HCT116 (cell line): ENCODE results near the gene WDR89. TPM values are rescaled to one million over a fixed set of nuclear protein-coding genes. Genes with fewer than 3 reads are reported as not detected.

Source experiments
- ATAC-seq: fragments of 200-7000 bp; cut with Tn5 transposase; 2 replicates; pipeline ENCODE4 v1.9.1; 2020; ENCODE audit warnings: mild to moderate bottlenecking, moderate library complexity
- BruUV-seq: library from RNA; stranded (reverse); fragments of 400-500 nt; replicated peaks from 2 replicates; lab custom pipeline; 2021; lab: Mats Ljungman, UMichigan
- CTCF ChIA-PET: fragments of 300-600 bp; sonication (Branson Sonifier 250); formaldehyde crosslinking; loops from one replicate; lab custom pipeline; 2021; ENCODE audit warnings: antibody characterized with exemption; lab: Charles Lee
- POLR2A ChIA-PET: fragments of 300-600, 350-600 bp; sonication (Branson Sonifier 250); formaldehyde crosslinking; loops from one replicate; lab custom pipeline; 2021; ENCODE audit warnings: antibody characterized with exemption; lab: Charles Lee
- RAD21 ChIA-PET, 2 experiments: fragments of 300-600 bp; sonication (Branson Sonifier 250); formaldehyde crosslinking; loops; one replicate each; lab custom pipeline; 2023; ENCODE audit warnings: low total read pairs in 2 of 2; ENCODE audit not compliant: uncharacterized antibody in 2 of 2, unreplicated experiment in 2 of 2, low non-redundant PET in 1 of 2; lab: Charles Lee
- DNase-seq: peaks from one replicate; pipeline ENCODE4 v3.0.0-alpha.2; 2010; ENCODE audit warnings: low read depth, low spot score
- H2AFZ ChIP-seq: fragments of 200-600 bp; shearing (Covaris generic), sonication (generic); 2 replicates; pipeline ENCODE4 v1.6.1; 2017; ENCODE audit warnings: low read depth, mixed run types, mixed read lengths, antibody characterized with exemption, low read length; ENCODE audit not compliant: poor library complexity, severe bottlenecking
- H3K27ac ChIP-seq: 2 replicates; pipeline ENCODE4 v1.5.1; 2012; ENCODE audit warnings: low read depth, low read length
- H3K27me3 ChIP-seq: fragments of 200-600 bp; sonication (generic); 2 replicates; pipeline ENCODE4 v1.6.1; 2016; ENCODE audit warnings: mixed run types, low read length, mixed read lengths; ENCODE audit not compliant: insufficient read depth
- H3K36me3 ChIP-seq, 2 experiments: fragments of 200-500 bp in 1 of 2; fragments of 200-600 bp in 1 of 2; sonication (Bioruptor generic) in 1 of 2; sonication (generic) in 1 of 2; 2 replicates each; pipeline versions ENCODE4 v1.5.1 to v1.6.1; 2014 to 2016; ENCODE audit warnings: low read length in 2 of 2, inconsistent platforms in 1 of 2, mixed read lengths in 1 of 2, mixed run types in 1 of 2; ENCODE audit not compliant: insufficient read depth in 2 of 2, control insufficient read depth in 1 of 2
- H3K4me1 ChIP-seq, 2 experiments: fragments of 200-600 bp in 1 of 2; sonication (generic) in 1 of 2; 2 replicates each; pipeline versions ENCODE4 v1.5.1 to v1.6.1; 2012 to 2017; ENCODE audit warnings: low read length in 2 of 2, inconsistent platforms in 1 of 2, mild to moderate bottlenecking in 1 of 2, mixed read lengths in 1 of 2, mixed run types in 1 of 2, moderate library complexity in 1 of 2; ENCODE audit not compliant: insufficient read depth in 2 of 2, control insufficient read depth in 1 of 2
- H3K4me2 ChIP-seq: fragments of 200-600 bp; sonication (generic); 2 replicates; pipeline ENCODE4 v1.6.1; 2017; ENCODE audit warnings: mixed run types, low read length, mixed read lengths
- H3K4me3 ChIP-seq, 2 experiments: fragments of 200-600 bp in 1 of 2; sonication (generic) in 1 of 2; replicated peaks in 1 of 2; 2 replicates each; pipeline ENCODE4 v1.5.1; 2011 to 2016; ENCODE audit warnings: low read length in 2 of 2, control low read depth in 1 of 2, low read depth in 1 of 2, mild to moderate bottlenecking in 1 of 2, mixed read lengths in 1 of 2, mixed run types in 1 of 2
- H3K79me2 ChIP-seq: fragments of 200-600 bp; sonication (generic); 2 replicates; pipeline ENCODE4 v1.6.1; 2017; ENCODE audit warnings: mild to moderate bottlenecking, mixed run types, low read length, moderate library complexity, mixed read lengths; ENCODE audit not compliant: insufficient read depth
- H3K9ac ChIP-seq: fragments of 200-600 bp; sonication (generic); 2 replicates; pipeline ENCODE4 v1.6.1; 2016; ENCODE audit warnings: low read length, mixed read lengths
- H3K9me2 ChIP-seq: fragments of 200-600 bp; sonication (generic), shearing (Covaris generic); 2 replicates; pipeline ENCODE4 v1.6.1; 2017; ENCODE audit warnings: mixed run types, mild to moderate bottlenecking, moderate library complexity; ENCODE audit not compliant: insufficient read depth
- H3K9me3 ChIP-seq, 2 experiments: fragments of 200-500 bp in 1 of 2; fragments of 200-600 bp in 1 of 2; sonication (Bioruptor generic) in 1 of 2; sonication (generic) in 1 of 2; 2 replicates each; pipeline ENCODE4 v1.6.1; 2014 to 2017; ENCODE audit warnings: low read length in 2 of 2, mixed read lengths in 2 of 2, inconsistent platforms in 1 of 2, low read depth in 1 of 2, mild to moderate bottlenecking in 1 of 2, mixed run types in 1 of 2, moderate library complexity in 1 of 2; ENCODE audit not compliant: control insufficient read depth in 1 of 2, insufficient read depth in 1 of 2
- H4K20me1 ChIP-seq: fragments of 200-600 bp; sonication (generic), shearing (Covaris generic); 2 replicates; pipeline ENCODE4 v1.6.1; 2017; ENCODE audit warnings: mixed run types, mild to moderate bottlenecking, moderate library complexity; ENCODE audit not compliant: insufficient read depth
- ATF3 ChIP-seq: IDR thresholded peaks from 2 replicates; pipeline ENCODE4 v1.6.1; 2012
- CBX3 ChIP-seq: IDR thresholded peaks from 2 replicates; pipeline ENCODE4 v1.6.1; 2012; ENCODE audit warnings: low read depth
- CEBPB ChIP-seq: IDR thresholded peaks from 2 replicates; pipeline ENCODE4 v1.6.1; 2012; ENCODE audit warnings: low read depth
- CTCF ChIP-seq, 3 experiments: fragments of 200-600 bp in 1 of 3; sonication (generic) in 1 of 3; IDR thresholded peaks in 2 of 3; conservative IDR thresholded peaks in 1 of 3; 2 replicates each; pipeline ENCODE4 v1.5.1; 2012 to 2017; ENCODE audit warnings: low read depth in 2 of 3, low read length in 2 of 3, antibody characterized with exemption in 1 of 3, borderline replicate concordance in 1 of 3, control low read depth in 1 of 3, mild to moderate bottlenecking in 1 of 3, mixed read lengths in 1 of 3, mixed run types in 1 of 3, moderate library complexity in 1 of 3; ENCODE audit not compliant: insufficient read depth in 1 of 3
- EGR1 ChIP-seq: IDR thresholded peaks from 2 replicates; pipeline ENCODE4 v1.6.1; 2012; ENCODE audit warnings: low read depth
- EZH2 ChIP-seq: fragments of 200-600 bp; sonication (generic); IDR thresholded peaks from 2 replicates; pipeline ENCODE4 v1.6.1; 2017; ENCODE audit warnings: antibody characterized with exemption, mixed run types
- EZH2phosphoT487 ChIP-seq: fragments of 200-600 bp; IDR thresholded peaks from 2 replicates; pipeline ENCODE4 v1.6.1; 2018; ENCODE audit warnings: antibody characterized with exemption, borderline replicate concordance
- FOSL1 ChIP-seq: IDR thresholded peaks from 2 replicates; pipeline ENCODE4 v1.6.1; 2012; ENCODE audit warnings: low read depth
- JUND ChIP-seq: IDR thresholded peaks from 2 replicates; pipeline ENCODE4 v1.6.1; 2012
- RAD21 ChIP-seq: IDR thresholded peaks from 2 replicates; pipeline ENCODE4 v1.6.1; 2012; ENCODE audit warnings: low read depth, mild to moderate bottlenecking
- SIN3A ChIP-seq: IDR thresholded peaks from 2 replicates; pipeline ENCODE4 v1.6.1; 2012; ENCODE audit warnings: low read depth
- SRF ChIP-seq: IDR thresholded peaks from 2 replicates; pipeline ENCODE4 v1.6.1; 2012; ENCODE audit warnings: low read depth
- TCF7L2 ChIP-seq: IDR thresholded peaks from 2 replicates; pipeline ENCODE4 v1.7.0; 2011; ENCODE audit warnings: borderline replicate concordance, inconsistent platforms; ENCODE audit not compliant: insufficient read depth, insufficient read length; ENCODE audit errors: extremely low read depth
- ZBTB33 ChIP-seq: IDR thresholded peaks from 2 replicates; pipeline ENCODE4 v1.6.1; 2011; ENCODE audit warnings: mild to moderate bottlenecking, low read length, moderate library complexity; ENCODE audit not compliant: insufficient replicate concordance; ENCODE audit errors: extremely low read depth
- ZFX ChIP-seq: fragments of 450-650 bp; IDR thresholded peaks from 2 replicates; pipeline ENCODE4 v1.6.1; 2017
- ZNF274 ChIP-seq: fragments of 200-500 bp; sonication (Bioruptor generic); IDR thresholded peaks from 2 replicates; pipeline ENCODE4 v1.6.1; 2014; ENCODE audit warnings: mild to moderate bottlenecking, low read depth, low read length, inconsistent platforms
- intact Hi-C: fragments of 100-400 bp; cut with micrococcal nuclease; formaldehyde crosslinking; loops from 2 replicates; pipeline ENCODE4 v1.10.0; 2022
- total RNA-seq: library from RNA; stranded (reverse); gene quantifications from one replicate; pipeline ENCODE4 v1.2.1, GENCODE V29; 2021; ENCODE audit not compliant: unreplicated experiment

WDR89 gene
- total RNA-seq, 1 experiment from 2014 or later = 22.8 TPM

- no peaks in the 10 kb centered on the region for H3K79me2 ChIP-seq
These were observed 30.9 kb upstream of the WDR89 start for GRCh38 chr14:63672417-63673180.

More at GRCh38 chr14:63672417-63673180, 30.9 kb upstream of the WDR89 start:
- RAD21 ChIA-PET = no interaction called here
- no peak for ATAC-seq
- no peaks in the 10 kb centered on the region for H3K27me3 ChIP-seq
- no peak overlapping the region for H2AFZ ChIP-seq
- H3K4me3 ChIP-seq = no peak overlapping the region
- no peaks in the 10 kb centered on the region for H3K36me3 ChIP-seq
- BruUV-seq = no TSS peak
- no peak overlapping the region for H3K9ac ChIP-seq
- no peak for TF ChIP-seq CBX3
- TF ChIP-seq TCF7L2 = no peak
- TF ChIP-seq ZFX = no peak
- TF ChIP-seq EZH2phosphoT487 = no peak
- TF ChIP-seq EGR1 = no peak
- no peak for TF ChIP-seq JUND
- TF ChIP-seq EZH2 = no peak
- no peak for TF ChIP-seq FOSL1
- TF ChIP-seq CEBPB = no peak
- no peak for TF ChIP-seq CTCF (IDR thresholded peaks at IDR 0.05 in 2 of 3, conservative IDR thresholded peaks at IDR 0.05 in 1 of 3; ENCODE audit: borderline replicate concordance in 1 of 3, insufficient read depth in 1 of 3, low read depth in 2 of 3, low read length in 2 of 3)
- no peak for TF ChIP-seq SIN3A
- TF ChIP-seq ATF3 = no peak
- no peak for TF ChIP-seq ZBTB33
- TF ChIP-seq ZNF274 = no peak
- no peak for TF ChIP-seq SRF
- no peak for TF ChIP-seq RAD21
- H3K27ac ChIP-seq = no peak overlapping the region
- intact Hi-C loops = no loop called here
- POLR2A ChIA-PET = no interaction called here
- no peaks in the 10 kb centered on the region for H3K9me3 ChIP-seq
- CTCF ChIA-PET = no interaction called here
- DNase-seq = no peak
- H3K9me2 ChIP-seq = no peaks in the 10 kb centered on the region
- peaks cover 0 to 6% of the 10 kb centered on the region in 2 experiments; a peak in 2 of 4 replicates for H3K4me1 ChIP-seq
- H4K20me1 ChIP-seq = no peaks in the 10 kb centered on the region
- no peak overlapping the region for H3K4me2 ChIP-seq
